Astrocyte (in vitro differentiated cells and primary cell): ENCODE measurements around the gene AHNAK.

Source experiments
- EZH2 ChIP-seq: IDR thresholded peaks from 2 replicates; pipeline ENCODE4 v1.6.1; 2012; ENCODE audit warnings: mild to moderate bottlenecking, low read length, inconsistent platforms; ENCODE audit not compliant: insufficient read depth
- TF ChIP-seq, protein P1 (sequence below): IDR thresholded peaks from 2 replicates; pipeline ENCODE4 v1.5.1; 2011; ENCODE audit warnings: low read depth, mild to moderate bottlenecking, inconsistent platforms, low read length, moderate library complexity; ENCODE audit not compliant: insufficient read depth

DNA sequence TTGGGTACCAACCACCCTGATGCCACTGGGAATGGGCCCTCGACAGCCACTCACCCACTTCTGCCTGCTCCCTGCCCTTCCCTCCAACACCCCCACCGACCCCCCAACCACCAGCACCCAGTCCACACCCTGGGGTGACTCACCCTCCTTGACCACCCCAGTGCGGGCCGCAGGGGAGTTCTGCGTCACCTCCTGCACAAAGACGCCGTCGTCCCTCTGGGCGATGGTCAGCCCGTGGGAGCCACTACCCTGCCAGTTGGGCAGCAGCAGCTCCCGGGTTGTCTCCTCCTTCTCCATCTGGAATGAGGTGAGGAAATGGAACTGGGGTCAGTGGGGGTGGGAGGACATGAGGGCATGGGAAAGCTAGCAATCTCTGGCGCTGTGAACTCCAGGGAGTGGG lies 10.8 kb downstream of the AHNAK start:
- TF ChIP-seq, protein P1, sequence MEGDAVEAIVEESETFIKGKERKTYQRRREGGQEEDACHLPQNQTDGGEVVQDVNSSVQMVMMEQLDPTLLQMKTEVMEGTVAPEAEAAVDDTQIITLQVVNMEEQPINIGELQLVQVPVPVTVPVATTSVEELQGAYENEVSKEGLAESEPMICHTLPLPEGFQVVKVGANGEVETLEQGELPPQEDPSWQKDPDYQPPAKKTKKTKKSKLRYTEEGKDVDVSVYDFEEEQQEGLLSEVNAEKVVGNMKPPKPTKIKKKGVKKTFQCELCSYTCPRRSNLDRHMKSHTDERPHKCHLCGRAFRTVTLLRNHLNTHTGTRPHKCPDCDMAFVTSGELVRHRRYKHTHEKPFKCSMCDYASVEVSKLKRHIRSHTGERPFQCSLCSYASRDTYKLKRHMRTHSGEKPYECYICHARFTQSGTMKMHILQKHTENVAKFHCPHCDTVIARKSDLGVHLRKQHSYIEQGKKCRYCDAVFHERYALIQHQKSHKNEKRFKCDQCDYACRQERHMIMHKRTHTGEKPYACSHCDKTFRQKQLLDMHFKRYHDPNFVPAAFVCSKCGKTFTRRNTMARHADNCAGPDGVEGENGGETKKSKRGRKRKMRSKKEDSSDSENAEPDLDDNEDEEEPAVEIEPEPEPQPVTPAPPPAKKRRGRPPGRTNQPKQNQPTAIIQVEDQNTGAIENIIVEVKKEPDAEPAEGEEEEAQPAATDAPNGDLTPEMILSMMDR: no peak
- no peak for TF ChIP-seq EZH2
